GM12892 (cell line): ENCODE results near the gene FAM222A.

Experiments
- DNase-seq: peaks from one replicate; pipeline ENCODE4 v3.0.0; 2011; ENCODE audit not compliant: insufficient read length
- FAIRE-seq: peaks from 2 replicates; lab custom pipeline; 2011; peaks lifted over from hg19 to GRCh38; lab: Jason Lieb, UNC
- POLR2A ChIP-seq: IDR thresholded peaks from 2 replicates; pipeline ENCODE4 v1.6.1; 2011; ENCODE audit warnings: low read depth, low read length, control low read depth
- POLR2AphosphoS5 ChIP-seq: IDR thresholded peaks from 2 replicates; pipeline ENCODE4 v1.6.1; 2011; ENCODE audit warnings: low read depth, low read length, control low read depth
- TAF1 ChIP-seq: IDR thresholded peaks from 2 replicates; pipeline ENCODE4 v1.6.1; 2011; ENCODE audit warnings: low read depth, mild to moderate bottlenecking, control low read depth, low read length, borderline replicate concordance

The FAM222A gene

DNA sequence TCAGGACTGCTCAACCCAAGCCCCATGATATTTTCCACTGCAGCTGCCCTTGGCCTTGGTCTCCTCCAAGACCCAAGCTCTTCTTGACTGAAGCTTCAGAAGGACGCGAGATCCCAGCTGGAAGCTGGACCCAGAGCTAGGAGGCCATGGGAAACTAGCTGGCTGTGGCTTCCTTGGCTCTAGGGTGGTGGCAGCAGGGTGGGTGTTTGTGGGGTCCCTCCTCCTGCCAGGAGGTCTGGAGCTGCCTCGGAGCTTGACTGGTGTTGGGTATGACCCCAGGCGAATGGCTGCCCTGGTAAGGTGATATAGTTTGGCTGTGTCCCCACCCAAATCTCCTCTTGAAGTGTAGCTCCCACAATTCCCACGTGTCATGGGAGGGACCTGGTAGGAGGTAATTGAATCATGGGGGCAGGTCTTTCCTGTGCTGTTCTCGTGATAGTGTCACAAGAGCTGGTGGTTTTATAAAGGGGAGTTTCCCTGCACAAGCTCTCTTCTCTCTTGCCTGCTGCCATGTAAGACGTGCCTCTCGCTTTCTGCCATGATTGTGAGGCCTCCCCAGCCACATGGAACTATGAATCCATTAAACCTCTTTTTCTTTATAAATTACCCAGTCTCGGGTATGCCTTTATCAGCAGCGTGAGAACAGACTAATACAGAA is 68.2 kb downstream of the FAM222A start:
- no peak for TF ChIP-seq TAF1
- TF ChIP-seq POLR2A, result no peak
- no peak for TF ChIP-seq POLR2AphosphoS5
- FAIRE-seq, result no peak
- DNase-seq, result no peak

- DNase-seq (no peak), FAIRE-seq (no peak)
Measured at GRCh38 chr12:109782326-109782703, 68.7 kb downstream of the FAM222A start.

DNA sequence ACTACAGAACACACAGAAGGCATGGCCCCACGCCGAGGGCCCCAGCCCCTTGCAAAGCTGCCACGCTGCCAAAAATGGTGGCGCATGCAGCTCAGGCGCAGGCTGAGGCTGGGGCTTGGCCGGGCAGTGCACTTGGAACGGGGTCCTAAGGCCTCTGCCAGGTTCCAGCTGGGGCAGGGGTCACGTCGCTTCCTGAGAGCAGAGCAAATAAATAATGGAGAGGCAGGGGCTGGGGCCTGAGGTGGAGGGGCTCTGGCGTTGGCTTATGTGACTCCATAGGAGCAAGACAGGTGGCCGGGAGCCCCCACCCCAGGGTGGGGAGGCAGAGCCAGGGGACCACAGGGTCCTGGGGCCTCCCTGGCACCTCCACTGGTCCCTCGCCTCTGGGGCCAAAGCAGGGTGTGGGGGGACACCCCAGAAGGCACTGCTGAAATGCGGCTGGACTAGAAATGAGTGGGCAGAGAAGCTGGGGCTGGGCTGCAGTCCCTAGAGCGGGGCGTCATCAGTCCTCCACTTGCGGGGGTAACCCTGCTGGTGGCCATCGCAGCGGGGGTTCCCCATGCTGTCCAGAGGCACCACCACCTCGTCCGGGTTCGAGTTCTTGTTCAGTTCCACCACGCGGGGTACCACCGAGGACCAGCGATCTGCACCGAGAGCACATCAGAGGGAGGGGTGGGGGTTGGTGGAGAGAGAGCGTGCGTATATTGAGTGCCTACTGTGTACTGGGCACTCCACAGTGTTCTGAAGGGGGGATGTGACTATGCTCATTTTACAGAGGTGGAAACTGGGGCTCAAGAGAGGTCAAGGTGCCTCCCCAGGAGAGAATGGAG is 69.7 kb downstream of the FAM222A start:
- TF ChIP-seq POLR2AphosphoS5, result no peak
- TF ChIP-seq POLR2A, result no peak
- no peak for TF ChIP-seq TAF1
- FAIRE-seq (no peak), DNase-seq (no peak)

More at GRCh38 chr12:109782326-109782703, 68.7 kb downstream of the FAM222A start:
- TF ChIP-seq POLR2AphosphoS5 (no peak), TAF1 (no peak), POLR2A (no peak)

GRCh38 chr12:109783965-109784244 is 70.3 kb downstream of the FAM222A start:
- FAIRE-seq, result no peak
- DNase-seq, result no peak
- TF ChIP-seq POLR2AphosphoS5 (no peak), POLR2A (no peak), TAF1 (no peak)

- FAIRE-seq, result no peak
- DNase-seq, result no peak
- TF ChIP-seq POLR2A (no peak), TAF1 (no peak), POLR2AphosphoS5 (no peak)
Measured at GRCh38 chr12:109785854-109786253, 72.2 kb downstream of the FAM222A start.

- TF ChIP-seq POLR2AphosphoS5 (no peak), TAF1 (no peak), POLR2A (no peak)
- DNase-seq (no peak), FAIRE-seq (no peak)
Measured at GRCh38 chr12:109786799-109787198, 73.2 kb downstream of the FAM222A start.

- FAIRE-seq, result no peak
- TF ChIP-seq POLR2A, result no peak
- TF ChIP-seq POLR2AphosphoS5, result no peak
- TF ChIP-seq TAF1, result no peak
- no peak for DNase-seq
Measured at GRCh38 chr12:109789526-109790048, 76.0 kb downstream of the FAM222A start.

GRCh38 chr12:109792992-109793391 is 79.4 kb downstream of the FAM222A start:
- FAIRE-seq, result no peak
- TF ChIP-seq POLR2AphosphoS5 (no peak), TAF1 (no peak), POLR2A (no peak)

DNA sequence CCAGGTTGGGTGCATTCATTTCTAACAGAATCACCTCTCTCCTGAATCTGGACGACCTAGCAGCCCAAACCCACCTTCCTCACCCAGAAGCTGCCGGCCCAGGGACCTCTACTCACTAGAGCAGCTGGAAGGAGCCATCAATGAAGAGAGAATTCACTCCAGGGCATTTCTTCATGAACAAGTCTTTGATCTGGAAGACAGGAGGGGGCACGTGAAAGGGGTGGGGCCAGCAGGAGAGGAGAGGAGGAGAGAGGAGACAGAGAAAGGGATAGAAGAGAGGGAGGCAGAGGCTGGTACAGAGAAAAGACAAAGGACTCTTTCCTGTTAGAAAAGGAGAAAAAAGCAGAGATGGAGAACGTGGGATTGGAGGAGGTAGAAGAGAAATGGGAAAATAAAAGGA is 79.8 kb downstream of the FAM222A start:
- DNase-seq (no peak), FAIRE-seq (no peak)
- no peak for TF ChIP-seq TAF1
- no peak for TF ChIP-seq POLR2A
- no peak for TF ChIP-seq POLR2AphosphoS5

More at GRCh38 chr12:109792992-109793391, 79.4 kb downstream of the FAM222A start:
- no peak for DNase-seq

DNA sequence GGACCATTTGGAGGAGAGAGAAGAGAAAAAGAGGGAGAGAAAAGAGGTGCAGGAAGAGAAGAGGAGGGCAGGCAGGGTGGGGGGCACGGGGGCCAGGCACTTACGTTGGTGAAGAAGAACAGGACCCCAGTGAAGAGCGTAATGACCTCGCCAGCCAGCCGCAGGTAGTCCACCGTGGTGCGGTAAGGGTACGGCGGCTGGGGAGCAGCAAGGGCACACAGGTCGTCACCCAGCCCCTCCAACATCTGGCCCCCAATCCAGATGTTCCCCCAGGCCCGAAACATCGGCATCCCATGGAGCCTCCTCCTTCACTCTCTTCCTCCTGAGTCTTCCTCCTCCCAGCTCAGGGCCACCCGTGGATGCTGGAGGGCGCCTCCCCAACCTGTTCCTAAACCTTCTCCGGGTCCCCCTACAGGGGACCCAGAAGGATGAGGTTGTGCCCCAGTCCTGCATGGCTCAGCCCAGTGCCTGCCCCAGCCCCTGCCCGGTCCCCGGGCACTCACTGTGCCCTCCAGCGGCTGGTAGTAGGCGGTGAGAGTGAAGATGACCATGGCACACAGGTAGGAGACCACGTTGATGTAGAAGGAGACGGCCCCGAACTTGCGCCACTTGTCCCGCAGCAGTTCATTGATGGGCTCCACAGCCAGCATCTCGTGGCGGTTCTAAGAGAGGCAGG is 80.3 kb downstream of the FAM222A start:
- no peak for TF ChIP-seq TAF1
- TF ChIP-seq POLR2A, result no peak
- FAIRE-seq, result no peak
- no peak for DNase-seq

GRCh38 chr12:109795023-109795422 is 81.4 kb downstream of the FAM222A start:
- FAIRE-seq (no peak), DNase-seq (no peak)
- TF ChIP-seq POLR2A (no peak), TAF1 (no peak), POLR2AphosphoS5 (no peak)
